Measurements from ENCODE around the gene SH3TC2.
A peak's percentile ranks its signal among the peaks of the same experiment; 100 is the strongest.

The SH3TC2 gene

GRCh38 chr5:148979083-148979723 is 83.7 kb downstream of the SH3TC2 start:
- H3K27ac ChIP-seq (ENCODE audit: low read length), result no peak overlapping the region
- H3K9me3 ChIP-seq (ENCODE audit: control insufficient read depth in 1 of 2, low read length in 2 of 2), result no peaks in the 10 kb centered on the region
- H3K4me1 ChIP-seq (ENCODE audit: control insufficient read depth in 1 of 2, insufficient read depth in 2 of 2, low read length in 2 of 2), result no peaks in the 10 kb centered on the region
- no peaks in the 10 kb centered on the region for H3K36me3 ChIP-seq (ENCODE audit: control insufficient read depth in 1 of 2, insufficient read depth in 2 of 2, low read length in 2 of 2)
- H3K4me3 ChIP-seq (ENCODE audit: low read depth in 1 of 2, low read length in 2 of 2), result no peak overlapping the region
- no peaks in the 10 kb centered on the region for H3K27me3 ChIP-seq (ENCODE audit: low read depth, low read length)

- Histone ChIP-seq H3K4me3 (ENCODE audit: low read depth in 1 of 2, low read length in 2 of 2) (no peak overlapping the region), H3K9me3 (ENCODE audit: control insufficient read depth in 1 of 2, low read length in 2 of 2) (no peaks in the 10 kb centered on the region), H3K27me3 (ENCODE audit: low read depth, low read length) (no peaks in the 10 kb centered on the region), H3K4me1 (ENCODE audit: control insufficient read depth in 1 of 2, insufficient read depth in 2 of 2, low read length in 2 of 2) (no peaks in the 10 kb centered on the region), H3K36me3 (ENCODE audit: control insufficient read depth in 1 of 2, insufficient read depth in 2 of 2, low read length in 2 of 2) (no peaks in the 10 kb centered on the region), H3K27ac (ENCODE audit: low read length) (no peak overlapping the region)
Measured at GRCh38 chr5:148978370-148979082, 84.3 kb downstream of the SH3TC2 start.

GRCh38 chr5:148976569-148977381 is 86.1 kb downstream of the SH3TC2 start:
- Histone ChIP-seq H3K4me3 (ENCODE audit: low read depth in 1 of 2, low read length in 2 of 2) (no peak overlapping the region), H3K36me3 (ENCODE audit: control insufficient read depth in 1 of 2, insufficient read depth in 2 of 2, low read length in 2 of 2) (no peaks in the 10 kb centered on the region), H3K9me3 (ENCODE audit: control insufficient read depth in 1 of 2, low read length in 2 of 2) (no peaks in the 10 kb centered on the region), H3K27ac (ENCODE audit: low read length) (no peak overlapping the region), H3K4me1 (ENCODE audit: control insufficient read depth in 1 of 2, insufficient read depth in 2 of 2, low read length in 2 of 2) (peaks cover 0 to 6% of the 10 kb centered on the region in 2 donors), H3K27me3 (ENCODE audit: low read depth, low read length) (no peaks in the 10 kb centered on the region)

GRCh38 chr5:148974642-148975327 is 88.1 kb downstream of the SH3TC2 start:
- Histone ChIP-seq H3K4me1 (ENCODE audit: control insufficient read depth in 1 of 2, insufficient read depth in 2 of 2, low read length in 2 of 2) (peaks cover 0 to 12% of the 10 kb centered on the region in 2 donors), H3K4me3 (ENCODE audit: low read depth in 1 of 2, low read length in 2 of 2) (no peak overlapping the region), H3K27ac (ENCODE audit: low read length) (no peak overlapping the region), H3K27me3 (ENCODE audit: low read depth, low read length) (no peaks in the 10 kb centered on the region), H3K9me3 (ENCODE audit: control insufficient read depth in 1 of 2, low read length in 2 of 2) (no peaks in the 10 kb centered on the region), H3K36me3 (ENCODE audit: control insufficient read depth in 1 of 2, insufficient read depth in 2 of 2, low read length in 2 of 2) (no peaks in the 10 kb centered on the region)

- Histone ChIP-seq H3K4me3 (ENCODE audit: low read depth in 1 of 2, low read length in 2 of 2) (no peak overlapping the region), H3K4me1 (ENCODE audit: control insufficient read depth in 1 of 2, insufficient read depth in 2 of 2, low read length in 2 of 2) (peaks cover 0 to 12% of the 10 kb centered on the region in 2 donors), H3K27ac (ENCODE audit: low read length) (no peak overlapping the region), H3K36me3 (ENCODE audit: control insufficient read depth in 1 of 2, insufficient read depth in 2 of 2, low read length in 2 of 2) (no peaks in the 10 kb centered on the region), H3K9me3 (ENCODE audit: control insufficient read depth in 1 of 2, low read length in 2 of 2) (no peaks in the 10 kb centered on the region), H3K27me3 (ENCODE audit: low read depth, low read length) (no peaks in the 10 kb centered on the region)
Measured at GRCh38 chr5:148973455-148973854, 89.4 kb downstream of the SH3TC2 start.

GRCh38 chr5:148972974-148973374 is 89.9 kb downstream of the SH3TC2 start:
- no peaks in the 10 kb centered on the region for H3K27me3 ChIP-seq (ENCODE audit: low read depth, low read length)
- H3K4me3 ChIP-seq (ENCODE audit: low read depth in 1 of 2, low read length in 2 of 2), result no peak overlapping the region
- no peaks in the 10 kb centered on the region for H3K9me3 ChIP-seq (ENCODE audit: control insufficient read depth in 1 of 2, low read length in 2 of 2)
- peaks cover 0 to 12% of the 10 kb centered on the region in 2 donors for H3K4me1 ChIP-seq (ENCODE audit: control insufficient read depth in 1 of 2, insufficient read depth in 2 of 2, low read length in 2 of 2)
- H3K27ac ChIP-seq (ENCODE audit: low read length), result peak overlapping the region; percentile 61
- H3K36me3 ChIP-seq (ENCODE audit: control insufficient read depth in 1 of 2, insufficient read depth in 2 of 2, low read length in 2 of 2), result no peaks in the 10 kb centered on the region

GRCh38 chr5:148972396-148972795 is 90.5 kb downstream of the SH3TC2 start:
- H3K4me1 ChIP-seq (ENCODE audit: control insufficient read depth in 1 of 2, insufficient read depth in 2 of 2, low read length in 2 of 2), result peaks cover 0 to 12% of the 10 kb centered on the region in 2 donors
- no peak overlapping the region for H3K4me3 ChIP-seq (ENCODE audit: low read depth in 1 of 2, low read length in 2 of 2)
- H3K9me3 ChIP-seq (ENCODE audit: control insufficient read depth in 1 of 2, low read length in 2 of 2), result no peaks in the 10 kb centered on the region
- H3K27me3 ChIP-seq (ENCODE audit: low read depth, low read length), result no peaks in the 10 kb centered on the region
- H3K27ac ChIP-seq (ENCODE audit: low read length), result peak overlapping the region; percentile 61
- H3K36me3 ChIP-seq (ENCODE audit: control insufficient read depth in 1 of 2, insufficient read depth in 2 of 2, low read length in 2 of 2), result no peaks in the 10 kb centered on the region

- Histone ChIP-seq H3K36me3 (ENCODE audit: control insufficient read depth in 1 of 2, insufficient read depth in 2 of 2, low read length in 2 of 2) (no peaks in the 10 kb centered on the region), H3K27ac (ENCODE audit: low read length) (no peak overlapping the region), H3K4me3 (ENCODE audit: low read depth in 1 of 2, low read length in 2 of 2) (no peak overlapping the region), H3K9me3 (ENCODE audit: control insufficient read depth in 1 of 2, low read length in 2 of 2) (no peaks in the 10 kb centered on the region), H3K27me3 (ENCODE audit: low read depth, low read length) (no peaks in the 10 kb centered on the region), H3K4me1 (ENCODE audit: control insufficient read depth in 1 of 2, insufficient read depth in 2 of 2, low read length in 2 of 2) (peaks cover 0 to 12% of the 10 kb centered on the region in 2 donors)
Measured at GRCh38 chr5:148970876-148971275, 92.0 kb downstream of the SH3TC2 start.

GRCh38 chr5:148970228-148970627 is 92.6 kb downstream of the SH3TC2 start:
- no peak overlapping the region for H3K27ac ChIP-seq (ENCODE audit: low read length)
- no peaks in the 10 kb centered on the region for H3K36me3 ChIP-seq (ENCODE audit: control insufficient read depth in 1 of 2, insufficient read depth in 2 of 2, low read length in 2 of 2)
- peaks cover 0 to 12% of the 10 kb centered on the region in 2 donors for H3K4me1 ChIP-seq (ENCODE audit: control insufficient read depth in 1 of 2, insufficient read depth in 2 of 2, low read length in 2 of 2)
- H3K4me3 ChIP-seq (ENCODE audit: low read depth in 1 of 2, low read length in 2 of 2), result no peak overlapping the region
- H3K9me3 ChIP-seq (ENCODE audit: control insufficient read depth in 1 of 2, low read length in 2 of 2), result no peaks in the 10 kb centered on the region
- no peaks in the 10 kb centered on the region for H3K27me3 ChIP-seq (ENCODE audit: low read depth, low read length)

- Histone ChIP-seq H3K4me1 (ENCODE audit: control insufficient read depth in 1 of 2, insufficient read depth in 2 of 2, low read length in 2 of 2) (peaks cover 0 to 12% of the 10 kb centered on the region in 2 donors), H3K27me3 (ENCODE audit: low read depth, low read length) (no peaks in the 10 kb centered on the region), H3K27ac (ENCODE audit: low read length) (no peak overlapping the region), H3K9me3 (ENCODE audit: control insufficient read depth in 1 of 2, low read length in 2 of 2) (no peaks in the 10 kb centered on the region), H3K36me3 (ENCODE audit: control insufficient read depth in 1 of 2, insufficient read depth in 2 of 2, low read length in 2 of 2) (no peaks in the 10 kb centered on the region), H3K4me3 (ENCODE audit: low read depth in 1 of 2, low read length in 2 of 2) (no peak overlapping the region)
Measured at GRCh38 chr5:148969291-148969690, 93.6 kb downstream of the SH3TC2 start.

- no peaks in the 10 kb centered on the region for H3K36me3 ChIP-seq (ENCODE audit: control insufficient read depth in 1 of 2, insufficient read depth in 2 of 2, low read length in 2 of 2)
- H3K9me3 ChIP-seq (ENCODE audit: control insufficient read depth in 1 of 2, low read length in 2 of 2), result no peaks in the 10 kb centered on the region
- H3K27ac ChIP-seq (ENCODE audit: low read length), result no peak overlapping the region
- H3K4me1 ChIP-seq (ENCODE audit: control insufficient read depth in 1 of 2, insufficient read depth in 2 of 2, low read length in 2 of 2), result peaks cover 0 to 12% of the 10 kb centered on the region in 2 donors
- no peak overlapping the region for H3K4me3 ChIP-seq (ENCODE audit: low read depth in 1 of 2, low read length in 2 of 2)
- H3K27me3 ChIP-seq (ENCODE audit: low read depth, low read length), result no peaks in the 10 kb centered on the region
Measured at GRCh38 chr5:148968311-148968710, 94.6 kb downstream of the SH3TC2 start.
